ENCODE data around the gene LGALS9C.
"Not testable (repeated sequence)": the region's sequence is repeated elsewhere in the genome, so short reads cannot be mapped to it uniquely, and the experiment has no call there.

DNA sequence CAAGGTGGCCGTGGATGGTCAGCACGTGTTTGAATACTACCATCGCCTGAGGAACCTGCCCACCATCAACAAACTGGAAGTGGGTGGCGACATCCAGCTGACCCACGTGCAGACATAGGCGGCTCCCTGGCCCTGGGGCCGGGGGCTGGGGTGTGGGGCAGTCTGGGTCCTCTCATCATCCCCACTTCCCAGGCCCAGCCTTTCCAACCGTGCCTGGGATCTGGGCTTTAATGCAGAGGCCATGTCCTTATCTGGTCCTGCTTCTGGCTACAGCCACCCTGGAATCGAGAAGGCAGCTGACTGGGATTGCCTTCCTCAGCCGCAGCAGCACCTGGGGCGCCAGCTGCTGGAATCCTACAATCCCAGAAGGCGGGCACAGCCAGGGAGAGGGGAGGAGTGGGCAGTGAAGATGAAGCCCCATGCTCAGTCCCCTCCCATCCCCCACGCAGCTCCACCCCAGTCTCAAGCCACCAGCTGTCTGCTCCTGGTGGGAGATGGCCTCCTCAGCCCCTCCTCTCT, 17.7 kb downstream of the LGALS9C start:
- TF ChIP-seq, protein P1, sequence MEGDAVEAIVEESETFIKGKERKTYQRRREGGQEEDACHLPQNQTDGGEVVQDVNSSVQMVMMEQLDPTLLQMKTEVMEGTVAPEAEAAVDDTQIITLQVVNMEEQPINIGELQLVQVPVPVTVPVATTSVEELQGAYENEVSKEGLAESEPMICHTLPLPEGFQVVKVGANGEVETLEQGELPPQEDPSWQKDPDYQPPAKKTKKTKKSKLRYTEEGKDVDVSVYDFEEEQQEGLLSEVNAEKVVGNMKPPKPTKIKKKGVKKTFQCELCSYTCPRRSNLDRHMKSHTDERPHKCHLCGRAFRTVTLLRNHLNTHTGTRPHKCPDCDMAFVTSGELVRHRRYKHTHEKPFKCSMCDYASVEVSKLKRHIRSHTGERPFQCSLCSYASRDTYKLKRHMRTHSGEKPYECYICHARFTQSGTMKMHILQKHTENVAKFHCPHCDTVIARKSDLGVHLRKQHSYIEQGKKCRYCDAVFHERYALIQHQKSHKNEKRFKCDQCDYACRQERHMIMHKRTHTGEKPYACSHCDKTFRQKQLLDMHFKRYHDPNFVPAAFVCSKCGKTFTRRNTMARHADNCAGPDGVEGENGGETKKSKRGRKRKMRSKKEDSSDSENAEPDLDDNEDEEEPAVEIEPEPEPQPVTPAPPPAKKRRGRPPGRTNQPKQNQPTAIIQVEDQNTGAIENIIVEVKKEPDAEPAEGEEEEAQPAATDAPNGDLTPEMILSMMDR (IDR thresholded peaks at IDR 0.05; ENCODE audit: low read length), result not testable (repeated sequence)
- not testable (repeated sequence) for TF ChIP-seq EZH2 (optimal IDR thresholded peaks at IDR 0.05; ENCODE audit: low read depth, low read length)
